OCI-LY1 (cell line): ENCODE measurements around the gene METTL21A.
A peak's percentile ranks its signal among the peaks of the same experiment; 100 is the strongest.

Experiments used
- H2AFZ ChIP-seq: fragments of 200-600 bp; sonication (generic), shearing (Covaris generic); 2 replicates; pipeline ENCODE4 v1.6.0; 2014; ENCODE audit warnings: antibody characterized with exemption, mild to moderate bottlenecking, low read length
- H3F3A ChIP-seq: fragments of 200-600 bp; sonication (generic), shearing (Covaris generic); 2 replicates; pipeline ENCODE4 v1.6.0; 2014; ENCODE audit warnings: mild to moderate bottlenecking, antibody characterized with exemption, low read length, moderate library complexity; ENCODE audit not compliant: insufficient read depth
- H3K27ac ChIP-seq: fragments of 200-600 bp; sonication (generic); 2 replicates; pipeline ENCODE4 v1.5.1; 2014; ENCODE audit warnings: low read length, mixed run types, mild to moderate bottlenecking, low read depth; ENCODE audit not compliant: poor library complexity, severe bottlenecking
- H3K27me3 ChIP-seq: fragments of 200-600 bp; sonication (generic); 2 replicates; pipeline ENCODE4 v1.6.0; 2014; ENCODE audit warnings: antibody characterized with exemption, mild to moderate bottlenecking, low read length, moderate library complexity; ENCODE audit not compliant: insufficient read depth
- H3K36me3 ChIP-seq: fragments of 200-600 bp; sonication (generic); 2 replicates; pipeline ENCODE4 v1.6.1; 2014; ENCODE audit warnings: mild to moderate bottlenecking, antibody characterized with exemption, low read length, moderate library complexity, mixed read lengths; ENCODE audit not compliant: insufficient read depth
- H3K4me1 ChIP-seq: fragments of 200-600 bp; sonication (generic); 2 replicates; pipeline ENCODE4 v1.5.1; 2014; ENCODE audit warnings: mild to moderate bottlenecking, low read length, moderate library complexity; ENCODE audit not compliant: insufficient read depth, severe bottlenecking
- H3K4me2 ChIP-seq: fragments of 200-600 bp; sonication (generic), shearing (Covaris generic); 2 replicates; pipeline ENCODE4 v1.6.1; 2014; ENCODE audit warnings: low read length
- H3K4me3 ChIP-seq: fragments of 200-600 bp; sonication (generic); 2 replicates; pipeline ENCODE4 v1.5.1; 2014; ENCODE audit warnings: low read length, low read depth, mild to moderate bottlenecking, mixed read lengths; ENCODE audit not compliant: poor library complexity, severe bottlenecking
- H3K79me2 ChIP-seq: fragments of 200-600 bp; shearing (Covaris generic); 2 replicates; pipeline ENCODE4 v1.6.1; 2016; ENCODE audit warnings: mixed run types, low read length, mixed read lengths; ENCODE audit not compliant: insufficient read depth
- H3K9ac ChIP-seq: fragments of 200-600 bp; sonication (generic), shearing (Covaris generic); 2 replicates; pipeline ENCODE4 v1.6.1; 2014; ENCODE audit warnings: mild to moderate bottlenecking, low read length, mixed read lengths
- H3K9me2 ChIP-seq: fragments of 200-600 bp; sonication (generic), shearing (Covaris generic); 2 replicates; pipeline ENCODE4 v1.6.1; 2014; ENCODE audit warnings: low read depth, mild to moderate bottlenecking, low read length, mixed read lengths
- H3K9me3 ChIP-seq: fragments of 200-600 bp; shearing (Covaris generic); 2 replicates; pipeline ENCODE4 v1.6.1; 2014; ENCODE audit warnings: low read length, mixed read lengths
- H4K20me1 ChIP-seq: fragments of 200-600 bp; sonication (generic), shearing (Covaris generic); 2 replicates; pipeline ENCODE4 v1.6.0; 2016; ENCODE audit warnings: mild to moderate bottlenecking, low read length; ENCODE audit not compliant: insufficient read depth
- EZH2 ChIP-seq: fragments of 200-600 bp; sonication (generic), shearing (Covaris generic); IDR thresholded peaks from 2 replicates; pipeline ENCODE4 v1.8.0; 2017; ENCODE audit warnings: borderline replicate concordance, mixed run types, mild to moderate bottlenecking, antibody characterized with exemption, low read length, moderate library complexity, mixed read lengths
- TF ChIP-seq, protein P1 (sequence below): fragments of 200-600 bp; sonication (generic), shearing (Covaris generic); IDR thresholded peaks from 2 replicates; pipeline ENCODE4 v1.5.1; 2017; ENCODE audit warnings: mild to moderate bottlenecking, antibody characterized with exemption, low read length, moderate library complexity, mixed read lengths

The METTL21A gene

DNA sequence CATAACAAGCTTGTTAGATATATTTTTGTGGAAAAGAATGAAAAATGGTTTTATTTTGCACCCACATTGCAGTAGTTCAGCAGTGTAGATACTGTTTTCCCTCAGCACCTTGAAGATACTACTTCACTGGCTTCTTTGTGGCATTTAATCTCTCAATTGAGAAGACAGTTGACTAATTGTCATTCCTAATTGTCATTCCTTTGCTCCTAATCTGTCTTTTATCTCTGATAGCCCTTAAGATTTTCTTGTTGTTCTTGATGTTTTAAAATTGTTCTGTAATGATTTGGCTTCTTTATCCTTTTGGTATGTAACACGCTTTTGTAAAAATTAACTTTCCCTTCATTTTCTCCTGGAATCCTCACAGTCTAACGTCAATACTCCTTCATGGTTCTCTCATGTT lies 48.2 kb upstream of the METTL21A start:
- no peaks in the 10 kb centered on the region for H4K20me1 ChIP-seq
- no peaks in the 10 kb centered on the region for H3K79me2 ChIP-seq
- H3K4me3 ChIP-seq = no peak overlapping the region
- H3K9me3 ChIP-seq = no peaks in the 10 kb centered on the region
- no peaks in the 10 kb centered on the region for H3K36me3 ChIP-seq
- no peak overlapping the region for H3K4me2 ChIP-seq
- no peaks in the 10 kb centered on the region for H3K27me3 ChIP-seq
- no peaks in the 10 kb centered on the region for H3K4me1 ChIP-seq
- H3K9me2 ChIP-seq = no peaks in the 10 kb centered on the region
- H3F3A ChIP-seq = no peaks in the 10 kb centered on the region
- H3K9ac ChIP-seq = no peak overlapping the region
- TF ChIP-seq, protein P1, sequence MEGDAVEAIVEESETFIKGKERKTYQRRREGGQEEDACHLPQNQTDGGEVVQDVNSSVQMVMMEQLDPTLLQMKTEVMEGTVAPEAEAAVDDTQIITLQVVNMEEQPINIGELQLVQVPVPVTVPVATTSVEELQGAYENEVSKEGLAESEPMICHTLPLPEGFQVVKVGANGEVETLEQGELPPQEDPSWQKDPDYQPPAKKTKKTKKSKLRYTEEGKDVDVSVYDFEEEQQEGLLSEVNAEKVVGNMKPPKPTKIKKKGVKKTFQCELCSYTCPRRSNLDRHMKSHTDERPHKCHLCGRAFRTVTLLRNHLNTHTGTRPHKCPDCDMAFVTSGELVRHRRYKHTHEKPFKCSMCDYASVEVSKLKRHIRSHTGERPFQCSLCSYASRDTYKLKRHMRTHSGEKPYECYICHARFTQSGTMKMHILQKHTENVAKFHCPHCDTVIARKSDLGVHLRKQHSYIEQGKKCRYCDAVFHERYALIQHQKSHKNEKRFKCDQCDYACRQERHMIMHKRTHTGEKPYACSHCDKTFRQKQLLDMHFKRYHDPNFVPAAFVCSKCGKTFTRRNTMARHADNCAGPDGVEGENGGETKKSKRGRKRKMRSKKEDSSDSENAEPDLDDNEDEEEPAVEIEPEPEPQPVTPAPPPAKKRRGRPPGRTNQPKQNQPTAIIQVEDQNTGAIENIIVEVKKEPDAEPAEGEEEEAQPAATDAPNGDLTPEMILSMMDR = no peak
- TF ChIP-seq EZH2 = no peak
- no peak overlapping the region for H2AFZ ChIP-seq
- no peak overlapping the region for H3K27ac ChIP-seq

DNA sequence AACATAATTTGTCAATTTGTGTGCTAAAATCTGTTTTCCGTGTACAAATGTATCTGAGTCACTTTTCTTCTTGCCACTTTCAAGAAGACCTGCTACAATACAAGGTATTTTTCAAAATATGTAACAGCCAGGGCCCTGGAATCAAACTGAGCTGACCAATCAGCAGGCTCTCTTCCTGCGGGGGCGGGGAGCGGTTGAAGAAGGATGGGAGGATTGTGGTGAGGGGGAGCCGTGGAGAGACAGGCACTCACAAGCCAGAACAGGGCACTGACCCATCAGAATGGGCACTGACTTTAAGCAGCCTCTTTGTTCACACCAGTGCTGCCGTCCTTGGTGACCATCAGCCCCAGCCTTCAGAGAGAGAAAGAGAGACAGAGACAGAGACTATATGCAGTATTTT lies 45.7 kb upstream of the METTL21A start:
- no peak for TF ChIP-seq EZH2
- TF ChIP-seq, protein P1 = no peak
- Histone ChIP-seq H3K36me3 (no peaks in the 10 kb centered on the region), H3K4me1 (no peaks in the 10 kb centered on the region), H3K9ac (no peak overlapping the region), H3K79me2 (no peaks in the 10 kb centered on the region), H3K9me3 (no peaks in the 10 kb centered on the region), H3K4me2 (no peak overlapping the region), H3F3A (no peaks in the 10 kb centered on the region), H3K27me3 (no peaks in the 10 kb centered on the region), H3K4me3 (no peak overlapping the region), H3K9me2 (no peaks in the 10 kb centered on the region), H2AFZ (no peak overlapping the region), H3K27ac (no peak overlapping the region), H4K20me1 (no peaks in the 10 kb centered on the region)

DNA sequence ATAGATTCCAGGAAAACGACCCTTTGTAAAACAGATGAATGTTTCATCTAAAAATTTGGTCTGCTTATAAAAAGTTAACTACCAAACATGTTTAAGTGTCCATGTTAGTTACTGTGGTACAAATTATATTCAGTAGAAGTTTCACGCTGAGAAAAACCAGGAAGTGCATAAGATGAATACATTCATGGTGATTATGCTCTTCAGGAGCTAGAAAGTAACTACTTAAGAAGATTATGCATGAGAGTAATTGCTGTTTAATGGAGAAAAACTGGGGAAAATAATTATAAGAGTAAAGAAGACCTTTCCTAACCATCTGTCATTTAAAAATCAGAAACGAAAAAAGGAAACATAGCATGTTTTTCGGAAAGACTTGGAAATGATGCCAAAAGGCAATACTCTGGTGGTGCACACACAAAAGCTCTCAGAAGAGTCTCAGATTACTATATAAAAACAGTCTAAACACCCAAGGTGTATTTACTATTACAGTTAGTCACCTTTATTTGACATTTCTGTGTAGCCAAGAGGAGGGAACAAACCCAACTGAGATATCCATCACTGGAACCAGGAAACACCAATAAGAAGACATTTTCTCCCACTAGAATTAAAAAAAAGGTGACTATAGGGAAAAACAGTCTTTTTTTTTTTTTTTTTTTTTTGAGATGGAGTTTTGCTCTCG lies 38.8 kb upstream of the METTL21A start:
- Histone ChIP-seq H3K27ac (no peak overlapping the region), H3K79me2 (no peaks in the 10 kb centered on the region), H3K36me3 (no peaks in the 10 kb centered on the region), H4K20me1 (no peaks in the 10 kb centered on the region), H2AFZ (peak overlapping the region; percentile 94; the same call in 1 of the 2 replicates), H3K4me3 (no peak overlapping the region), H3K4me1 (peaks cover 14% of the 10 kb centered on the region), H3K9me2 (no peaks in the 10 kb centered on the region), H3K9ac (no peak overlapping the region), H3K9me3 (no peaks in the 10 kb centered on the region), H3F3A (no peaks in the 10 kb centered on the region), H3K27me3 (no peaks in the 10 kb centered on the region), H3K4me2 (peak overlapping the region; percentile 40; the same call in 1 of the 2 replicates)
- TF ChIP-seq, protein P1 = no peak
- no peak for TF ChIP-seq EZH2
